NCI-H774 (cell line): ENCODE data around the gene MST1.
"Not testable (repeated sequence)": the region's sequence is repeated elsewhere in the genome, so short reads cannot be mapped to it uniquely, and the experiment has no call there.

Experiments used
- DNase-seq: peaks from one replicate; lab custom pipeline; 2025; lab: John Stamatoyannopoulos, UW

MST1 gene

DNA sequence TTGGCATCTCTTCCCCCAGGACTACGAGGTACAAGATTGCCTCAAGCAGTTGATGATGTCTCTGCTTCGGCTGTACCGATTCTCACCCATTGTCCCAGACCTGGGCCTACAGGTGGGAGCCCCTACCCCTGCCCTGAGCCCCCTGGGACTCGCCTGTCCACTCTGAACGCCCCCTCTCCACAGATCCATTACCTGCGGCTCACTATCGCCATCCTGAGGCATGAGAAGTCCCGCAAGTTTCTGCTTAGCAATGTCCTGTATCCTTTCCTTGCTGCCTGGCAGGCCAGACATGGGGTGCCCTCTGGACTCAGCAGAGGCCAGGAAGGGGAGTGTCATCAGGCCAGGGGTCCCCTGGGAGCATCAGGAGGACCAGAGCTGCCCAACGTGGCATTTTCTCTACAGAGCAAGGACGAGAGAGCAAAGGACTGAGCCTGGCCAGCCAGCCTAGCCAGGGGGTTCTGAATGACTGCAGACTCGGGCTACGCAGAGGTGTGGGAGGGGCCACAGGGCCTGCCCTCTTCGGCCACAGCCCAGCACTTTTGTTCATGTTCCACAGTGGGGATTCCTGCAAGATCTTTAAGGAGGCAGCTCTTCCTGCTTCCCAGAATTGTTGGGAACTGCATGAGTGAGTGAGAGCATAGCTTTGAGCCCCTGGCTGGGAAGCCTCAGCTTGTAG, 11.3 kb upstream of the MST1 start:
- no peak for DNase-seq

GRCh38 chr3:49700014-49700413, 10.7 kb upstream of the MST1 start:
- no peak for DNase-seq

DNA sequence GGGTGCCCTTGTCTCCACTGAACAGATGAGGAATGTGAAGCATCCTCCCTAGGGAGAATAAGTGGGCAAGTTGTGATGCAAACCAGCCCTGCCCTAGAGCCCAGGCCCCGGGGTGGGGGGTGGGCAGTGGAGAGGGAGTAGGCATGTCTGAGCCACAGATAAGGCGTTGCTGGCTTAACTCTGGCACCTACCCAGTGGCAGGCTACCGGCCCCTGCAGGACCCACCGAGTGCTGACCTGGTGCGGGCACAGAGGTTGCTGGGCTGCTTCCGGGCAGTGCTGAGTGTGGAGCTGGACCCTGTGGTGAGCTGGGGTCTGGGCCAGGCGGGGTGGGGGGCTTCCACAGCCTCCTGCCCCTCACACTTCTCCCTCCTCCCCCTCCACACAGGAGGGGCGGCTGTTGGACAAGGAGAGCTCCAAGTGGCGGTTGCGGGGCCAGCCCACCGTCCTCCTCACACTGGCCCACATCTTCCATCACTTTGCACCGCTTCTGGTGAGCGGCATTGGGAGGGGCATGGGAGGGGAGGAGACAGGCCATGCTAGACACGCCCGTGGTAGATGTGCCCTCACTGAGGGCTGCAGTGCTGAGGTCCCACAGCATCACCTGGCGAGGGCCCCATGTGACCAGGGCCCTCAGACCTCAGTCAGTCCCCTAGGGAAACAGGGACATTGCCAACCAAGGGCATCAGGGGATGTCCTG, 10.2 kb upstream of the MST1 start:
- DNase-seq, result no peak

DNA sequence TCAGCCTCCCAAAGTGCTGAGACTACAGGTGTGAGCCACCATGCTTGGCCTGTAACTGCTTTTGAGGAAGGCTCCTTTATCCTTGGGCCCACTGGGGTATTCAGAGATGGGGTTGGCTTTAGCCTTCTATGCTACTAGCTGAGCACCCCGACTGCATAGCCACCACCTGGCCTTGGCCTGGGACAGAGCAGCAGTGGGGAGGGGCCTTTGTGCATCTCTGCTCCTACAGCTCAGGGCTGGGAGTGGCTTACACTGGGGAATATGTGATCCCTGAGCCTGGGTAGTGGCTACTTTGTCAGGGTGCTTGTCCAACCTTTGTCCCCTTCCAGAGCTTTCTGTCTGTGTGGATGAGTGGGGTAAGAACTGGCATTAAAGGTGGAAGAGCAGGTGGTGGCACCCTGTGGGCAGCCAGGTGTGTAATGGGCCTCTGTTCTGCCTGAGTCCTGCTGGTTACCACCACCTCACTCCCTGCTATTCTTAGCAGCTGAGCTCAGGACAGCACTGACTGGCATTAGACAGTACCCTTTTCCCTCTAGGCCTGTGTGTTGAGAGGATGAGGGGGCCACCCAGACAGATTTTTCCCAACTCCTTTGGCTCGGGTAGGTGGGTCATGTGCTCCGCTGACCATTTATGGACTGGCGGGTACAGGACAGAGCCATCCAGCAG, 6.2 kb upstream of the MST1 start:
- DNase-seq, result not testable (repeated sequence)

DNA sequence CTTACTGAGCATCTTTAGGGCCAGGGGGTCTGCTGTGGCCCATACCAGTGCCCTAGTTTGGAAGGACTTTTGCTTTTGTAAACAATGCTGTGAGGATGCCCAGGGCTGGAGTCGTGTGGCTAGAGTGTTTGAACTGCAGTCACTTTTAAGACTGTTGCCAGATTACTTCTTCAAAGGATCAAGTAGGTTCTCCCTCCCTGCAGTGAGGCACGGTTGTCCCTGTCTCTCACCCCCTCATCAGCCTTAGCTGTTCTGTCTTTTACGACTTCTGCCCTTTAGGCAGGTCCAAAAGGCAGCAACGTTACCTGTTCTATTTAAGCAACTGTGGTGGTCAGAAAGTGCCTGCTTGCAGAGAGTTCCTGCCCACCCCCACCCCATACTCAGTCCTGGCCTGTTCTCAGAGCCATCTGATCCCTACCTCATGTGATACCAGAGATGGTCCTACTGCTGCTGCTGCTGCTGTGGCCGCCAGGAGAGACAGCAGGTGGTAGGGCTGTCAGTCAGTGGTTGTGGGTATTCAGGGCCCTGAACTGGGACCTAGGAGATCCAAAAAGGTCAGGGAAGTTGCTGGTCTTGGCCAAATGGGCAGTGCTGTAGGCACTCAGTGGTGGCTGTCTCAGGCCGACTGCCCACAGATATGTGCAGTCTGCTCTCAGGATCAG, 5.3 kb upstream of the MST1 start:
- DNase-seq, result not testable (repeated sequence)

DNA sequence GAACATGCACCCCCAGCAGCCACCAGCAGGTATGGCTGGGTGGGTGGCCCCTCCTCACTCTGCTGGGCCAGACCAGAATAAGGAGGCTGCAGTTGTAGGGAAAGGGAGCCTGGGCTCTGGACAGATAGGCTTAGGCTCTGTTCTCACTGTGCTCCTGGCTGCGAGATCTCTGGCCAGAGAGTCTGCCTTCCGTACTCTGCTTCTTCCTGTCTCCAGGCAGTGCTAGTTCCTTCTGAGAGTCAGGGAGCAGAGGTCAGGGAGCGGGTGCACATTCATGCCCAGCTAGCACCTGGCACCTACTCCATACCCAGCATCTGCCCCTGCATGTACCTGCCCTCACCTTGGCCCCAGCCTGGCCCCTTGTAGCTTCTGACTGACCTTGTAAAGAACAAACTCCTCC, 2.2 kb upstream of the MST1 start:
- not testable (repeated sequence) for DNase-seq

- DNase-seq, result not testable (repeated sequence)
These were observed 1.6 kb upstream of the MST1 start for GRCh38 chr3:49690856-49691255.

- DNase-seq, result not testable (repeated sequence)
These were observed 792 bp upstream of the MST1 start for GRCh38 chr3:49689908-49690624.

- DNase-seq, result not testable (repeated sequence)
These were observed 782 bp downstream of the MST1 start for GRCh38 chr3:49688338-49689045.

DNA sequence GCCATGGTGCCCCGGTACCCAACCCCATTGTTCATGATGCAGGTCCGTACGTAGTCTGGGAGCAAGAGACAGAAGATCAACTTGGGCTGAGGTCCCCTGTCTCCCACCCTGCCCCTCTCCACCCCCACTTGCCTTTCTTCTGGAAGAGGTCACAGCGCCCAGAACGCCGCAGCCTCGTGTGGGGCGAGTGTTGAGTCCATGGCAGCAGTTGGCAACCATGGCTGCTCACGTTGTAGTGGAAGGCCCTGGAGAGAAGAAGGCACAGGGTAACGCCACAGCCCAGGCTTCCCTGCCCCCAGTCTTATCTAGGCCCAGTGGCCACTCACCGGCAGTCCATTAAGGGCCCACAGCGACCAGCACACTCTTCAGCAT, 1.9 kb downstream of the MST1 start:
- DNase-seq, result not testable (repeated sequence)

DNA sequence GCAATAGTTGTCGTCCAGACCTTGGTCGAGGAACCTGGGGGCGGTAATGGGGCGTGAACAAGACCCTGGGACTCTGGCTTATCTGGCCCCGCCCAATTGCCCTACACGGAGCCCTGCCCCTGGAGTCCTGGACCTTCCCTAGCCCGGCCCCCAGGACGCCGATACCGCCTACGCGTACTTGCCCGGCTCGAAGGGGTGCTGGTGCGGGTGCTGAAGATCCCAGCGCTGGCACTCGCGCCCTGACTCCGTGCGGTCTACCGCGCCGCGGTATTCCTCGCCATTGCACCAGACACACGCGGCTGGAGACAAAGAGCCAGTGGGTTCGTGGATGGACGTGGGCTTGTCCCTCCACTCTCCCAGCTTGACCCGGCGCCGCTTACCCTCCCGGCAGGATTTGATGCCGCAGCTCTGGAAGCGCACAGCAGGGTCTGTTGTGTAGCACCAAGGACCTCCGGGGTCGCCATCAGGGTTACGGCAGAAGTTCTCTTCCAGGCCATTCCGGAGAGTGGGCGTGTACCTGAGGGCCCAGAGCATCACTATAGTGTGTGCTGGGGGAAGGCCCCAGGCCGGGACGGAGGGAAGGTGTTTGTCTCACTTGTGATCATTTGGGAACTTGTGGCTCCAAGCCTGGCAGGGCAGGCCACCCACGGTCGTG, 2.4 kb downstream of the MST1 start:
- DNase-seq, result not testable (repeated sequence)

- DNase-seq, result not testable (repeated sequence)
These were observed 2.9 kb downstream of the MST1 start for GRCh38 chr3:49686346-49686745.

DNA sequence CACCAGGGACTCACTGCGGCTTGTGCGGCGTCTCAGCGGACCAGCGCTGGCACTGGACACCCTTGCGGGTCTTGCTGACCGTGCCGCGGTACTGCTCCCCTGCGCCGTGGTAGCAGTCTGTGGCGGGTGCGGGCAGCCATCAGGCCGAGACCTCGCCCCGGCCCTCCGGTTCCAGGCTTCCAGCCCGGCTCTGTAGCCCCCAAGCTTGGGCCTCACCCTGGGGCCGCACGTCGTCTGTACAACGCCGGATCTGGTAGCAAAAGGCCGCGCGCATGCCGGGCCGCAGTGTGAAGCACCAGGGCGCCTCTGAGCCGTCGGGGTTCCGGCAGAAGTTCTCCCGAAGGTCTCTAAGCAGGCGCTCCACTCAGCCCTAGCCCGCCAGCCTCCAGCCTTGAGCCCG, 3.4 kb downstream of the MST1 start:
- not testable (repeated sequence) for DNase-seq

DNA sequence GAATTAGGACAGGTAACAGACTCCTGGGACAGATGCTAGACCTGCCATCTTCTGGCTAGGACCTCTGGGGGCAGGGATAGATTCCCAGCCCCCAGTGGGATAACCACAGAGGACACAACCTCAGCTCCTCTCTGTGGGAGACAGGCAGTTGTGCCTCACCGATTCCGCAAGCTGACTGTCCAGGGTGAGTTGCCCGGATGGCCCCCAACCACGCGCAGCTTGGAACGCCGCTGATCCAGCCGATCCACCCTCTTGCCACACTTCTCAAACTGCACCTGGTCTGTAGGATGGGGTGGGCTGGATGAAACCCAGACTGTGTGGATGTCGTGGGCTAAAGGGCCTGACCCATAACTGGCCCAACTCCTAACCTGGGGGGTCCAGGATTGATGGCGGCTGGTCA, 4.2 kb downstream of the MST1 start:
- not testable (repeated sequence) for DNase-seq

- DNase-seq, result not testable (repeated sequence)
These were observed 4.8 kb downstream of the MST1 start for GRCh38 chr3:49684453-49684852.

DNA sequence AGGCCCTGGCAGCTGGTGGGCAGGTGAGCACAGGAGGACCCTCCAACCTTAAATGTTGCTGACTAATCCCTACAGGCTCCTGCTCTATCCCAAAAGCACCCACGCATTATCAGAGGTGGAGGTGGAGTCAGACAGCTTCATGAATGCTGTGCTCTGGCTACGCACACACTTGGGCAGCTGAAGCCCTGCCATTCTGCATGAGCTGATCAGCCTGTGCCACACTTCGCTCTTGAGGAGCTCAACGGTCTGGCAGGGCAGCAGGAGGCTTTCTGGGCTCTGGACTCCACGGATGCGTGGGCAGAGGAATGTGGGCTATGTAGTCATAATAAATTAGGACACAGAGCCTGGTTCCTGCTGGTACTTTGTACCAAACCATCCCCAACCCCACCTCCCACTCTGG, 6.1 kb downstream of the MST1 start:
- DNase-seq, result no peak

DNA sequence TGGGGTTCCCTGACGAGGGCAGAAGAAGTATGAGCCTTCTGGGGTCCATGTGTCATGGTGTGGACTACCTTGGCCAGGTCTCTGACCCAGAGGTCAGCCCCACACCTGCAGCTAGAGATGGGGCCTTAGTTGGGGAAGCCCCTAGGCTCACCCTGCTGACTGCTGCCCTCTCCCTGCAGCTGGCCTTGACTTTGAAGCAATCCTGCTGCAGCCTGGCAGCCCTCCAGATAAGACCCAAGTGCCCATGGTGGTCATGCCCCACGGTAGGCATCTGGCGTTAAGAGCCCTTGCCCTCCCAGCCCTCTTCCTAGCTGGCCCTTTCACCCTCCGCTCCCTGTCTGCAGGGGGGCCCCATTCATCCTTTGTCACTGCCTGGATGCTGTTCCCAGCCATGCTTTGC, 7.7 kb downstream of the MST1 start:
- no peak for DNase-seq

GRCh38 chr3:49681232-49681522, 8.1 kb downstream of the MST1 start:
- no peak for DNase-seq

DNA sequence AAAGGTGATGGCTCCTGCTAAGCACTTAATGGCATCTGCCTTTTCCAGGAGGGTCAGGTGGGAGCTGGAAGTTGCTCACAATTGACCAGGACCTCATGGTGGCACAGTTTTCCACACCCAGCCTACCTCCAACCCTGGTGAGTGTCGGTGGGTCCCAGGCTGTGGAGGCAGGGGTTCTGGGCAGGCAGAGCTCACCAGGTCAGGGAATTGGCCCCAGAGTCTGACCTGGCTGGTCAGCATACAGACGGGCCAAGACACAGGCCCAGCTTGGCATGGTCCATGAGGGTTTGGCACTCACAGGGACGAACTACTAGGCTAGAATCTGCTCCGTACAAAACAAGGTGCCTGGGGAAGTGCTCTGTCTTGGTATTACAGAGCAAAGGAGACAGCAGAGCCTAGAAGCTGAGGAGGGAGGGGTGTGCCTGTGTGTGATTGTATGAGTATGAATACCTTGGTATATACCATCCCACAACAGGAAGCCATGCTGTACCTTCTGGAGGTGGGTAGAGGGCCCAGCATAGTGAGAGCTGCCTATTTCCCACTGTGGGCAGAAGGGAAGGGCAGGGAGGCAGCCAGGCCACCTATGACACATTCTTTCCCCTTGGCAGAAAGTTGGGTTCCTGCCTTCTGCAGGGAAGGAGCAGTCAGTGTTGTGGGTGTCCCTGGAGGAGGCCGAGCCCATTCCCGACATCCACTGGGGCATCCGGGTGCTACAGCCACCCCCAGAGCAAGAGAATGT, 8.6 kb downstream of the MST1 start:
- DNase-seq, result no peak

GRCh38 chr3:49675912-49676311, 13.4 kb downstream of the MST1 start:
- no peak for DNase-seq
